GM10266 (cell line): ENCODE measurements around the gene PHLDB1.

Experiments used
- DNase-seq: peaks from one replicate; pipeline ENCODE4 v3.0.0; 2012; ENCODE audit errors: extremely low spot score
- CTCF ChIP-seq: IDR thresholded peaks from 2 replicates; pipeline ENCODE4 v1.5.1; 2012; ENCODE audit warnings: mild to moderate bottlenecking, low read depth; ENCODE audit not compliant: control insufficient read depth, insufficient read depth; ENCODE audit errors: missing control alignments

The PHLDB1 gene

GRCh38 chr11:118657709-118658428 is 50.5 kb downstream of the PHLDB1 start:
- no peak for DNase-seq
- TF ChIP-seq CTCF: no peak

DNA sequence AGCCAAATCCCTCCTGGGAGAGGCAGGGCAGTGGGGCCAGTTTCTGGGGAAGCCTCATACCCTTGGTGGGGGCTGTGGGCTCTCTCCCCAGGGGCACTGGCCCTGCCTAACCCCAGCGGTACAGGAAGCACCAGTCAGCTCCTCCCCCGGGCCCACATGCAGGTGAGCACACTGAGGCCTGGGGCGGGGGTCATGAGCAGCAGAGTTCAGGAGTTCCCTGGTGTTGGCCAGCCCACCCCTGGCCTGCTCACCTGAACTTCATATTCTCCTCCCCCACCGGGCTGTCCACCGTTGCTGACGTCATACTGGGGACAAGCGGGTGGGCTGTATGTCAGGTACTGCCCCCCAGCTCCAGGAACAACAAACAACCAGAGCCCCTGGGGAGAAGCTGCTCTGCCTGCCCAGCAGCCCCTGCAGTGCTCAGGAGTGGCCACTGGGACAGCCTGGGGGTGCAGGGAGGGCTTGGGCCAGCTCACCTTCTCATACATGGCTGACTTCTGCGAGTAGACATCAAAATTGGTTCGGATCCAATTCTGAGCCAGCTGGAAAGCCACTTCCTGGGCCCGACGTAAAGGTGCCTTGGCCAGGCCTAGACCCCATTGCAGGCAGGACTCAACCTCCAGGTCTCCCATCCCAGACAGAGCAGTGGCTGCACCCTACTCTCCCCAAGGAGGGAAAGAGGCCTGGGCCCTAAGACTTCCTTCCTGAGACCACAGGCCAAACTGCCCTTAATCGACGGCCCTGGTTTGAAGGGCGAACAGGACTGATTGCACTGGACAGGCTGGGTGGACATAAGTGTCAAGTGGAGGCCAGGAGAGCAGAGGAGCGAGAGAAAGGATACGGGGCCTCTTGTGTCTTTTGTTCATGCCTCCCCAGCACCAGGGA is 51.3 kb downstream of the PHLDB1 start:
- DNase-seq: no peak
- TF ChIP-seq CTCF: no peak

- DNase-seq: peak; percentile 88
- TF ChIP-seq CTCF: peak; percentile 95
These were observed 52.0 kb downstream of the PHLDB1 start for GRCh38 chr11:118659314-118659952.

DNA sequence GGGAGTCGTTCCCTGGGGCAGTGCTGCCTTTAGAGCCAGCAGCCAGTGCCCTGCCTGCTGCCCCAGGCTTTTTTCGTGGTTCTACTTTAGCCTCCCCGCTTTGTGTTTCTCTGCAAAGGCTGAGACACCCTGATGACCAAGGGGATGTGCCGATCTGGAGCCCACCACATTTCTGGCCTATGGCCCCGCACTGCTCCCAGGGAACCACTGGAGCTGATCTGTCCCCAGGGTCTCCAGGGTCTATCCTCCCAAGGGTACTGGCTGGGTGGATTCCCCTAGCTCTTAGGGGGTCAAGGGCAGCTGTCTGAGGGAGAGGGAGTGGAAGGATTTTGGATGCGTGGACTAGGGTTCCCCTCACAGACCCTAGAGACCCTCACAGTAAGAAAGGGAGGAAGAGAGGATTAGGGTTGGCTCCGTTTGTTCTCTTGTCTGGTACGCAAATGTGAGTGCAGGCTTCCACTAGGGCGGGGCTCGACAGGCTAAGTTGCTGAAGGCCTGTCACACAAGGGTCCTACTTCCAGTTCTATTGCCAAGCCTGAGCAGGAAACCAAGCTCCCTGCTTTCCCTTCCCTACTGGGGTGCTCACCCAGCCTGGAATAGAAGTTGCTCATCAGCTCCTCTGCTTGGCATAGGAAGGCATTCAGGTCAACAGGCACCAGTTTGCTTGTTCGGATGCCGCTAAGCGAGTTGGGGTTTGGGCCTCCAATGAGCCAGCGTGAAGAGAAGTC is 52.7 kb downstream of the PHLDB1 start:
- TF ChIP-seq CTCF: no peak
- DNase-seq: no peak

DNA sequence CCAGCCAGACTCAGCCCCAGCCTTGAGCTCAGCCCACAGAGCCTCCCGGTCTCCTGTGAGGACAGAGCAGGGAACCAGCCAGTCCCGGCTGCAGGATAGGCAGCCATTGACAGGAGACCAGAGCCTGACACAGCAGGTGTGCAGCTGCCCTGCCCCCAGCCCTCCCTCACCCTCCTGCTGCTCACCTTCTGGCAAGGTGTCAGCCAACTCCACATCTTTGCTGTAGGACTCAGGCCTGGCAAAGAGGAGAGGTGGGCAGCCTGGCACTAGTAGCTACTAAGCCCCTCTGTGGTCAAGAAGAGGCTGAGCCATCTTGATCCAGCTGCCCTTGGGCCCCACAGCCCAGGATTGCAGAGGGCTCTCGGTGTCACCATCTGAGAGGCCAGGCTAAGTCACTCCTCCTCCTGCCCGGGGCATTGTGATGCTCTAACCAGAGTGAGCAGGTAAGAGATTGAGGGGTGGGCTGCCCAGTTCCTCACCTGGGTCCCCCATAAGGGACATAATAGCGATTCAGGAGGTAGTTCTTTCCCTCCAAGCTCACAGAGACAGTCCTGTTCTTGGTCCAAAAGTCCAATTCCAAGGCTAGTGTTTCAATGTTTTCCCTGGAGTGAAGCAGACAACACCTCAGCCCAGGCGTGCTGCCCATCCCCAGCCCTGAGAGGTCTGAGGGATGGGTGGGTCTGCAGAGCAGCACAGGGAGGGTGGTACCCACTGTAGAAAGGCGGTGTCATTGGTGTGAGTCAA is 53.4 kb downstream of the PHLDB1 start:
- no peak for DNase-seq

More for the DNA sequence above, 53.4 kb downstream of the PHLDB1 start:
- TF ChIP-seq CTCF: no peak
